BLaER1 (cell line): Measurements from ENCODE around the gene TPSG1.
A peak's percentile ranks its signal among the peaks of the same experiment; 100 is the strongest.
"Not testable (repeated sequence)": the region's sequence is repeated elsewhere in the genome, so short reads cannot be mapped to it uniquely, and the experiment has no call there.

Source experiments
- H3K27ac ChIP-seq: shearing (Covaris generic); formaldehyde crosslinking; 2 replicates; pipeline ENCODE4 v1.8.1; 2022
- H3K27me3 ChIP-seq: shearing (Covaris generic); formaldehyde crosslinking; 2 replicates; pipeline ENCODE4 v1.8.1; 2022
- H3K36me3 ChIP-seq: shearing (Covaris generic); formaldehyde crosslinking; 2 replicates; pipeline ENCODE4 v1.8.1; 2022
- H3K4me1 ChIP-seq: shearing (Covaris generic); formaldehyde crosslinking; 2 replicates; pipeline ENCODE4 v1.8.1; 2022
- H3K4me2 ChIP-seq: shearing (Covaris generic); formaldehyde crosslinking; 2 replicates; pipeline ENCODE4 v1.8.1; 2022
- H3K4me3 ChIP-seq: shearing (Covaris generic); formaldehyde crosslinking; 2 replicates; pipeline ENCODE4 v1.8.1; 2022
- H3K9ac ChIP-seq: shearing (Covaris generic); formaldehyde crosslinking; 2 replicates; pipeline ENCODE4 v1.8.1; 2022
- H3K9me3 ChIP-seq: shearing (Covaris generic); formaldehyde crosslinking; 2 replicates; pipeline ENCODE4 v1.8.1; 2022
- H4K20me1 ChIP-seq: shearing (Covaris generic); formaldehyde crosslinking; 2 replicates; pipeline ENCODE4 v1.8.1; 2022
- Cebpa-rat ChIP-seq: shearing (Covaris generic); IDR thresholded peaks from 2 replicates; pipeline ENCODE4 v1.8.1; 2022

Gene TPSG1

DNA sequence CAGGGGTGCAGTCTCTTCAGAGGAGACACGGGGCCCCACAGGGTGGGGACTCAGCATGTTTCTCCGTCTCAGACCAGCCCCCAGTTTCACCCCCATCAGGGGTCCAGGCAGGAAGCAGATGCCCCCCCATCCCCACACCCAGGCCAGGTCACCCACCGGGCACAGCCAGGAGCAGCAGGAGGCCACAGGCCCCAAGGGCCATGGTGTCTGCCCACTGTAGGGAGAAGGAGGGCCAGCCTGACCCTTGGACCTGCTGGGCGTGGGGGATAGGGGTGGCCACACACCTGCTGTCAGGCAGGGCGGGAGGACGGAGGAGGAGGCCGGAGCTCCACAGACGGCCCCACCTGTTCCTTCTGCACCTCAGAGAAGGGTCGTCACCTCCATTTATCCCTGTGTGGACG, at the start of gene TPSG1:
Gene TPSG1, minus strand, starts transcription at position 218 of the 401 bp plus-strand sequence. Its CDS starts 16 bp downstream, at position 202.
- Histone ChIP-seq H3K4me3 (no peak within 1 kb of the TSS), H4K20me1 (peaks cover 46% of the 10 kb centered on the region), H3K36me3 (peaks cover 12% of the 10 kb centered on the region), H3K27me3 (no peaks in the 10 kb centered on the region), H3K4me1 (no peaks in the 10 kb centered on the region), H3K9ac (no peak within 1 kb of the TSS), H3K27ac (no peak within 1 kb of the TSS), H3K9me3 (no peaks in the 10 kb centered on the region), H3K4me2 (no peak within 1 kb of the TSS)
- no peak for TF ChIP-seq Cebpa-rat

DNA sequence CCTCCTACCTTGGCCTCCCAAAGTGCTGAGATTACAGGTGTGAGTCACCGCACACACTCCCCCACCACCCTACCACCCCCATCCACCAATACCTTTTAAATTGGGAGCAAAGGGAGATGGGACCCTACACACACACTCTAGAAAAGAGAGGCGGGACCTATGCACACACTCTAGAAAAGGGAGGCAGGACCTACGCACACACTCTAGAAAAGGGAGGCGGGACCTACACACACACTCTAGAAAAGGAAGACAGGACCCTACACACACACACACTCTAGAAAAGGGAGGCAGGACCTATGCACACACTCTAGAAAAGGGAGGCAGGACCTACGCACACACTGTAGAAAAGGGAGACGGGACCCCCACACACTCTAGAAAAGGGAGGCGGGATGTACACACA, 49.7 kb upstream of the TPSG1 start:
- Histone ChIP-seq H3K36me3 (no peaks in the 10 kb centered on the region), H3K4me3 (no peak overlapping the region), H3K27ac (no peak overlapping the region), H3K4me1 (peaks cover 28% of the 10 kb centered on the region), H3K9ac (no peak overlapping the region), H3K4me2 (no peak overlapping the region), H3K27me3 (peaks cover 27% of the 10 kb centered on the region), H4K20me1 (no peaks in the 10 kb centered on the region), H3K9me3 (no peaks in the 10 kb centered on the region)
- TF ChIP-seq Cebpa-rat = no peak

DNA sequence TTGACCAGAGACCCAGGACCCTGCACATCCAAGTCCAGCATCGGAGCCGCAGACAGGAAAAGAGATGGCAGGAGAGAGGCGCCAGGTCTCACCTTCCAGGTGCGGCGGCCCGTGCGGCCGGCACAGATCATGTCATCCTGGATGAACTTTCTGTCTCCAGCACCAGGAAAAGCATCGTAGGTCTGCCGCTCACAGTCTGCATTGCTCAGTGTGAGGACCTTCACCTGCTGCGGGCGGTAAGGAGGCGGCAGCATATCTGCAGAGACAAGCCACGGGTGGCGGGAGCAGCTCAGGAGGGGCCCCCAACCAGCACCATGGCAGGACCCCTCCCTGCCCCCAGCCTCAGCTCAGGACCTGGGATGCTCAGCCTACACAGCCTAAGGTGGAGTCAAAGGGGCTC, 48.7 kb upstream of the TPSG1 start:
- TF ChIP-seq Cebpa-rat = no peak
- Histone ChIP-seq H3K27me3 (peaks cover 20% of the 10 kb centered on the region), H3K4me3 (no peak overlapping the region), H3K9ac (no peak overlapping the region), H3K9me3 (no peaks in the 10 kb centered on the region), H3K4me2 (no peak overlapping the region), H4K20me1 (no peaks in the 10 kb centered on the region), H3K4me1 (peaks cover 19% of the 10 kb centered on the region), H3K36me3 (no peaks in the 10 kb centered on the region), H3K27ac (no peak overlapping the region)

DNA sequence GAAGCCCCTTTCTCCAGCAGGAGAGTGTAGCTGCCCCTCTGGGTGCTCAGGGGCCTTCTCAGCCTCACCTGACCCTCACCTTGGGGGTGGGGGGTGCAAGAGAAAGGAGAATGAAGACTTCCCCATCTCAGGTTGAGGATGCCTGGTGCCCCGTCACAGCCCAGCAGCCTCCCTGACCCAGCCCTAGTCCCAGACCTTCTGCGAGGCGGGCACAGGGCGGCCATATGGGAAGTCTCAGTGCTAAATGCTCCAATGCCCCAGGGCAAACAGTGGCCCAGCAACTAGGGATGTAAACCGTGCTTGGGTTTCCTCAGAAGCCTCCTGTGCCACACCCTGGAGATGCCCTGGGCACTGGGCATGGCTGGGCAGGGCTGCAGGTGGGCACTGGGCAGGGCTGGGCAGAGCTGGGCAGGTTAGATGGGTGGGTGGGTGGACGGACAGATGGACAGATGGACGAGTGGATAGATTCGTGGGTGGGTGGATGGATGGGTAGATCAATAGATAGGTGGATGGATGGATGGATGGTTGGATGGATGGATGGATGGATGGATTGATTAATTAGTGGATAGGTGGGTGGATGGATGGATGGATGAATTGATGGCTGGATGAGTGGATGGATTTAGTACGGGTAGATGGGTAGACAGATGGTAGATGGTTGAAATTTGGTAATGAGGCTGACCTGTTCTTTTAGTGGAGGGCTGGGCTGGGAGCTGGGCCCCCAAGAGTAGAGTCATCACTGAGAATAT, 47.6 kb upstream of the TPSG1 start:
- Histone ChIP-seq H3K4me2 (peak overlapping the region; percentile 50), H3K9ac (no peak overlapping the region), H4K20me1 (no peaks in the 10 kb centered on the region), H3K4me1 (peaks cover 14% of the 10 kb centered on the region), H3K4me3 (no peak overlapping the region), H3K27ac (no peak overlapping the region), H3K27me3 (peaks cover 10% of the 10 kb centered on the region), H3K36me3 (no peaks in the 10 kb centered on the region), H3K9me3 (no peaks in the 10 kb centered on the region)
- TF ChIP-seq Cebpa-rat = no peak

DNA sequence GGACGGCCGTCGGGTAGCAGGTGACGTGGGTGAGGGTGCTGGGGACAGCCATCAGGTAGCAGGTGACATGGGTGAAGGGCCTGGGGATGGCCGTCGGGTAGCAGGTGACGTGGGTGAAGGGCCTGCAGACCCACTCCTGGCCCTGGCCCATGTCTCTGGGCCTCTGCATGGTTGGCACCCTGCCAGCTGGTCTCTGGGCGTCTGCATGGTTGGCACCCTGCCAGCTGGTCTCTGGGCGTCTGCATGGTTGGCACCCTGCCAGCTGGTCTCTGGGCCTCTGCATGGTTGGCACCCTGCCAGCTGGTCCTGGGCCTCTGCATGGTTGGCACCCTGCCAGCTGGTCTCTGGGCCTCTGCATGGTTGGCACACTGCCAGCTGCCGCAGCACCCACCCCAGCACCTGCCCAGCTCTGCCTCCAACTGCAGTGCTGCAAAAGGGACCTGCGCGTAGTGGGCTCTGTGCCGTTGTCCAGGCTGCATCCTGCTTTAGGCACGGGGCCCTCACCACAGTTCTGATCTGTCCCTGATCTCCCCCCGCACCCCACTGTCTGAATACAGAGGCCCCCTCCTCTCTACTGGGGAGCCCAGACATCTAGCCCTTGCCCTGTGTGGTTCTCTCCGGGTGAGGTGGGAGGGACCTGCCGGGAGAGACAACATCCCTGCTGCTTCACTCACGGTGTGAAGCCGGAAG, 46.8 kb upstream of the TPSG1 start:
- not testable (repeated sequence) for H3K4me3 ChIP-seq, H3K27ac ChIP-seq, H4K20me1 ChIP-seq, H3K9ac ChIP-seq, H3K36me3 ChIP-seq, H3K9me3 ChIP-seq, H3K27me3 ChIP-seq
- Histone ChIP-seq H3K4me2 (peak overlapping the region; percentile 50), H3K4me1 (peaks cover 14% of the 10 kb centered on the region)

DNA sequence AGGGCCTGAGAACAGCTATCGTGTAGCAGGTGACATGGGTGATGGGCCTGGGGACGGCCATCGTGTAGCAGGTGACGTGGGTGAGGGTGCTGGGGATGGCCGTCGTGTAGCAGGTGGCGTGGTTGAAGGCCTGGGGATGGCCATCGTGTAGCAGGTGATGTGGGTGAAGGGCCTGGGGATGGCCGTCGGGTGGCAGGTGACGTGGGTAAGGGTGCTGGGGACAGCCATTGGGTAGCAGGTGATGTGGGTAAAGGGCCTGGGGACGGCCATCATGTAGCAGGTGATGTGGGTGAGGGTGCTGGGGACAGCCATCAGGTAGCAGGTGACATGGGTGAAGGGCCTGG, 46.3 kb upstream of the TPSG1 start:
- no peaks in the 10 kb centered on the region for H3K36me3 ChIP-seq
- 0 out of 2 replicates have a peak, but pooled peaks cover 3% of the 10 kb centered on the region for H3K27me3 ChIP-seq
- H3K27ac ChIP-seq = no peak overlapping the region
- no peaks in the 10 kb centered on the region for H3K9me3 ChIP-seq
- no peak for TF ChIP-seq Cebpa-rat
- H3K4me1 ChIP-seq = peaks cover 14% of the 10 kb centered on the region
- H4K20me1 ChIP-seq = no peaks in the 10 kb centered on the region
- no peak overlapping the region for H3K9ac ChIP-seq
- H3K4me2 ChIP-seq = peak overlapping the region; percentile 50
- H3K4me3 ChIP-seq = no peak overlapping the region

DNA sequence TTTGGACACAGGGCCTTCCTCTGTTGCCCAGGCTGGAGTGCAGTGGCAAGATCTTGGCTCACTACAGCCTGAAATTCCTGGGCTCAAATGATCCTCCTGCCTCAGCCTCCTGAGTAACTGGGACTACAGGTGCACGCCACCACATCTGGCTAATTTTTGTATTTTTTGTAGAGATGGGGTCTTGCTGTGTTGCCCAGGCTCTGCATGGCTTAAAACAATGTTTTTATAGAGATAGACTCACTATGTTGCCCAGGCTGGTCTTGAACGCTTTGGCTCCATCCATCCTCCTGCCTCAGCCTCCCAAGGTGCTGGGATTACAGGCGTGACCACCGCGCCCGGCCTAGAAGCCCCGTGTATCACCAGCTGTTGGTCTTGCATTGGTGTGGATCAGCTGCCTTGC, 44.4 kb upstream of the TPSG1 start:
- not testable (repeated sequence) for H3K4me3 ChIP-seq, H3K36me3 ChIP-seq, H3K9me3 ChIP-seq

DNA sequence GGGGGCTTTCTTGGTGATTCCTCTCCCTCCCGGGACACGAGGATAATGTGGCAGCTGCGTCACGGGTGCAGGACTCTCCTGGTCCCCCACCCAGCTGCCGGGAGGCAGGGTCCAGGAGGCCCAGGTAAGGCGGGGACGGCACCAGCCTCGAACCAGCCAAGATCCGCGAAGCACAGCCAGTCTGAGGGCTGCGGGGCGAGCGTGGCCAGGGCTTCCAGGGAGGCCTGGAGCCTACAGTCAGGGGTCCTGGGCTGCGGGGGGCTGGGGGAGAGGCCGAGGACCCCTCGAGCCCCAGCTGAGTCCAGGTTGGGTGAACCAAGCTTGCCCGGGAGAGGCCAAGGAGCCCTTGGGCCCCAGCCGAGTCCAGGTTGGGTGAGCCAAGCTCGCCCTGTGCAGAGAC, 40.8 kb upstream of the TPSG1 start:
- Histone ChIP-seq H3K4me3 (no peak overlapping the region), H3K9me3 (no peaks in the 10 kb centered on the region; the same call in 1 of the 2 replicates), H3K4me1 (peaks cover 5% of the 10 kb centered on the region; the same call in 1 of the 2 replicates), H3K9ac (no peak overlapping the region), H3K36me3 (no peaks in the 10 kb centered on the region), H3K27me3 (peaks cover 31% of the 10 kb centered on the region), H3K4me2 (no peak overlapping the region), H3K27ac (no peak overlapping the region), H4K20me1 (peaks cover 22% of the 10 kb centered on the region)
- TF ChIP-seq Cebpa-rat = no peak

More for the DNA sequence above, 44.4 kb upstream of the TPSG1 start:
- peaks cover 14% of the 10 kb centered on the region for H3K4me1 ChIP-seq
- not testable (repeated sequence) for H4K20me1 ChIP-seq, H3K27ac ChIP-seq, H3K27me3 ChIP-seq, H3K4me2 ChIP-seq, H3K9ac ChIP-seq

DNA sequence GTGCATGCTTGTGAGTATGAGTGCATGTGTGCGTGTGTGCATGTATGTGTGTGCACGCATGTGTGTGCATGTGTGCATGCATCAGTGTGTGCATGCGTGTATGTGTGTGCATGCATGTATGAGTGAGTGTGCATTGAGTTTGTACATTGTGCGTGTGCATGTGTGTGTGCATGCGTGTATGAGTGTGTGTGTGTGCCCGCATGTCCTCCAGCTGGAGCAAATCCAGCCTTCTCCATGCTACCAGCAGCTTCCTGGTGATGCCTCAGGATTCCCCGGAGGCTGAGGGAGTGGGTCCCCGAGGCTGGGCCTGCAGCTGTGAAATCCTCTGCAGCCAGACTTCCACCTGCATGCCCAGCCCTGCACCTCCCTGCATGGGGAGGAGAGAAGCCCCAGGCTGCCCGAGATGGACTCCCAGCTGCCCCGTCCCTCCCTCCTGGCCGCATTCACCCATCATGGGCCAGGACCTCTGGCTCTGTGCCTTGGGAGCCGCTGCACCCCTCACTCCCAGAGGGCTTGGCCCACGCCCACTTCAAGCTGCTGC, 40.1 kb upstream of the TPSG1 start:
- Histone ChIP-seq H3K4me2 (no peak overlapping the region), H3K4me1 (peaks cover 5% of the 10 kb centered on the region; the same call in 1 of the 2 replicates), H3K36me3 (no peaks in the 10 kb centered on the region), H3K9me3 (no peaks in the 10 kb centered on the region; the same call in 1 of the 2 replicates), H3K27me3 (peaks cover 38% of the 10 kb centered on the region), H4K20me1 (peaks cover 28% of the 10 kb centered on the region), H3K27ac (no peak overlapping the region), H3K4me3 (no peak overlapping the region), H3K9ac (no peak overlapping the region)
- no peak for TF ChIP-seq Cebpa-rat
